IPS DF 4.7 (cell line): ENCODE data around the gene LCE1B.

Experiments
- DNase-seq: peaks from one replicate; pipeline ENCODE4 v3.0.0-alpha.2; 2013; ENCODE audit warnings: low spot score; ENCODE audit errors: extremely low read depth

Gene LCE1B, protein sequence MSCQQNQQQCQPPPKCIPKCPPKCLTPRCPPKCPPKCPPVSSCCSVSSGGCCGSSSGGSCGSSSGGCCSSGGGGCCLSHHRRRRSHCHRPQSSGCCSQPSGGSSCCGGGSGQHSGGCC

GRCh38 chr1:152811671-152812070, at the start of gene LCE1B:
Gene LCE1B (plus strand): TSS chr1:152811971. CDS start chr1:152812447, 476 bp downstream.
- no peak for DNase-seq

GRCh38 chr1:152768847-152769533, 42.8 kb upstream of the LCE1B start:
- DNase-seq, result no peak

DNA sequence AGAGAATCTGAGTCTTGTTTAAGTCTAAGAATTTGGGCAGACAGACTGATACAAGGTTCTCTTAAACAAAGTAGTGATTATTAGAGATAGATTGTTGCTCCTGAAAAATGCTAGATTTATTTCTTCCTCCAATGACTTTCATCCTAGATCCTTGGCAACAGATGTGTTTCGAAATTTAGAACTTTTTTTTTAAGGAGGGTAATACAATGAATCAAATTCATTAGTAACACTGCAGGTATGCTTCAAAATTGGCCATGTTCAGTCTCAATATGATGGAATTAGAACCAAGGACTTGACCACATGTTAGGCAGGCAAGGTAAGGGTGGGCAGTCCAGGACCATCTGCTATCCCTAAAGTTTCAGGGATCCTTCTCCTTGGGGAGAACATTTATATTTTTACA, 41.4 kb upstream of the LCE1B start:
- no peak for DNase-seq

GRCh38 chr1:152774875-152775274, 36.9 kb upstream of the LCE1B start, which contains the start of gene LCE1F:
Gene LCE1F (plus strand): TSS chr1:152775140. CDS start chr1:152776372, 1,232 bp downstream.
- no peak for DNase-seq

- no peak for DNase-seq
Observed at GRCh38 chr1:152776361-152776760, 35.4 kb upstream of the LCE1B start.

DNA sequence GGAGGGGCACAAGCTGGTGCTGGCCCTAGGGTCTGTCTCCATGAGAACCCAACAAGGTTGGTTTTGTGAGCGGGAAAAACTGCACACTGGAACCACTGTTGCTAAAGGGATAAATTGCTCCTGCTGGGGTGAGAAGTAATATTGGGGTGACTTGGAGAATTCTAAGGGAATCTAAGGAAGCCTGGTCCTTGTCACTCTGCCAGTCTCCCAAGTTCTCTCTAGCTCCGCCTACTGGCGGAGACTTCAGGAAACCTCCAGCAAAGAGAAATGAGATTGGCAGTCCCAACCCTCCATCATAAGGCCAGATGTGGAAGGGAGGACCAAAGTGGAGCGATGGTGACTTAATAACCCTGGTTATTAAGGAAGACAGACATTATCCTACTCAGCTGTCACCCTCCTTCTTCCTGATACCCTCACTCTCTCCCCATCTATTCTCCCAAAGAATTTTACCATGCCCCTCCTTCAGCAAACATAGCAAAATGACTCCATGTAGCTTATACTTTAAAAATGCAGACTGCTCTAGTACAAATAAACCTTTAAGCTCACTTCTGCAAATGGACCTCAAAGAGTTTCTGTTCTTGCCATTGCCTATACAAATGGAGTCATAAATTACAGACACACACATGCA, 34.1 kb upstream of the LCE1B start:
- DNase-seq, result no peak

- DNase-seq, result no peak
Observed at GRCh38 chr1:152783095-152783494, 28.7 kb upstream of the LCE1B start.

GRCh38 chr1:152786077-152786476, 25.7 kb upstream of the LCE1B start, which contains the start of gene LCE1E:
Gene LCE1E (plus strand): TSS chr1:152786257. CDS start chr1:152787300, 1,043 bp downstream.
- DNase-seq, result no peak

GRCh38 chr1:152795686-152796085, 16.1 kb upstream of the LCE1B start:
- DNase-seq, result no peak

DNA sequence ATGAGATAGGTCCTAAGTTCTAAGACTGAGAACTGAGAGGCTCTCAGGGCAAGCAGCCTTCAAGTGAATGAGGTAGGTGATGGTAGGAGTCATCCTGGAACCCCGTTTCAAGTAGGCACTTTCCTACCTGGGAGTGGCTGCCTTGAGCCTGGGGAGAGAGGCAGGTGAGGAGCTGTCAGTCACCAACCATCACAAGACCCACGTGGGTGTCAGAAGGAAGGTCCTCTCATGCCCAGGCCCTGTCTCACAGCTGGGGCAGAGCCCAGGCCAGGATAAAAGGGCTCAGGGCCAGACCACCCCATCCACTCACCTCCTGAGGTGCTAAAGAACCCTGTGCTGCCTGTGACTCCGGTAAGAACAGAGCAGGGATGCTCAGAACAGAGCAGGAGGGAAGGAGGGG, 15.3 kb upstream of the LCE1B start, which contains the start of gene LCE1D:
Gene LCE1D, plus strand, starts transcription at position 301 of the 400 bp plus-strand sequence. CDS start 1,074 bp downstream, outside the sequence.
- DNase-seq, result no peak

DNA sequence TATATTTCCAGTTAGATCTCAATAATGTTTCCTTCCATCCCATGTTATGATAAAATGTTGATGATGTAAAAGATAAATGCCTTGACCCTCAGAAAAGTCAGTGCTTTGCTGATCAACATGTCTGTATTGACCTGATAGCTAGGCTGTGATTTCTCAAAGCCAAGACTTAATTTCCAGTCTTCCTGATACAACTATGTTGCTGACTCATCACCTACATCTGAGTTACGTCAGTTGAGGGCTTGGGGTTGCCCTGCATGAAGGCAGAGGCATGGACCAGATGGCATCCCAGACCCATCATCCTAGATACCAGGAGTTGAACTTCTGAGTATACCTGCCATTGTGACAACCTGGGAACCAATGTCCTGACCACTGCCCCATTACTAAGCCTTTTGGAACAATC, 10.4 kb upstream of the LCE1B start:
- DNase-seq, result no peak

- no peak for DNase-seq
Observed at GRCh38 chr1:152806576-152806975, 5.2 kb upstream of the LCE1B start, which contains the start of gene LCE1C. Gene LCE1C (minus strand): TSS chr1:152806651. CDS start chr1:152805478, 1,173 bp downstream.

DNA sequence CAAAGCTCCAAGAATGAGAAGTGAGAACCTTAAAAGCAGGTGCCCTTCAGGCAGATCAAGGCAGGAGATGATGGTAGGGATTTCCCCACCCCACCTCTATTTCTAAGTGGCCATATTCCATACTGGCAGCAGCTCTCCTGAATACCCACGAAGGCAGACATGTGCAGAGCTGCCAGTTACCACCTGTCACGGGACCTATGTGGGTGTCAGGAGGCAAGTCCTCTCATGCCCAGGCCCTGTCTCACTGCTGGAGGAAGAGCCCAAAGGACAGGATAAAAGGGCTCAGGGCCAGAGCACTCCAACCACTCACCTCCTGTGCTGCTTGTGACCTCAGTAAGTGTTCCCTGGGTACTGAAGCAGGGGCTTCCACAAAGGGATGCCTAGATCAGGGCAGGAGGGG, 721 bp upstream of the LCE1B start:
- DNase-seq, result no peak

DNA sequence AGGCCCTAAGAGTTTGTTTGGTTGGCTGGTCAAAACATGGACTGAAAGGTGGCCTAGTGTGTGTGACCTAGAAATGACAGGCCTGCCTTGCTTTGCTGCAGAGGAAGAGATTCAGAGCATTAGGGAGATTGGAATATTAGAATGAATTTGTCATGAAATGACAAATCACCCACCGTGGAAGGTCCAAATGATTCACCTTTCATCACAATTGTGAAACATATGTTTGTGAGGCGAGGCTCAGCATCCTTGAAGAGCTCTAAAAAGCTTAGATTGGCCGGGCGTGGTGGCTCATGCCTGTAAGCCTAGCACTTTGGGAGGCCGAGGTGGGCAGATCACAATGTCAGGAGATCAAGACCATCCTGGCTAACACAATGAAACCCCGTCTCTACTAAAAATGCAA, 5.5 kb downstream of the LCE1B start:
- DNase-seq, result no peak

GRCh38 chr1:152823294-152823693, 11.5 kb downstream of the LCE1B start:
- no peak for DNase-seq

DNA sequence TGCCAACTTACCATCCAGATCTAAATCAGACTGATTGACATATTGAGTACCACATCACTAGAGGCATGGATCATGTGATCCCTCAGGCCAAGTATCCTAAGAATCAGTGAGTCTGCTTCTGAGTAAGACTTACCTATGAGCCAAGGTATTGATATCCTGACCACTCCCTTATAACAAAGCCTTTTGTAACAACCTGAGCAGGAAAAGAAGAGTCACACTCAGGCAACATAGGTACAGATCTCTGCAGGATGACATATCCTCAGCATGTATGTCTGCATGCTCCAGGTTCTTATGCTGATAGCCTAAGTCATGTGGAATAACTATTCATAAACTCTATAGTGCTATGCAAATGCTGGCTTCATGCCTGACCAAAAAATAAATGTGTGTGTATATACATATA, 13.2 kb downstream of the LCE1B start:
- DNase-seq, result no peak

DNA sequence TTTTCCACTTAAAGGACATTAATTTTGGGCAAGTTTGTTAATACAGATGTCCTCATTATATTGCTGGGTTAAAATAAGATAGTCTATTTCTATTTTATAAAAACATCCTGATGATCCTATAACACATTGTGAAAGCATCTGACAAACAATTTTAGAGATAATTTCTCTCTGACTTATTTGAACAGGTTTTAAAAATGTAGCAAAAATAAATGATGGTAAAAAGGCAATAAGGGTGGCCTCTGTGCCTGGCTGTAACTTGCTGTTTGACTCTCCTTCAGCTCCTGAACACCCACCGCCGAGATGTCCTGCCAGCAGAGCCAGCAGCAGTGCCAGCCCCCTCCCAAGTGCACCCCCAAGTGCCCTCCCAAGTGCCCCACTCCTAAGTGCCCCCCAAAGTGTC, 15.4 kb downstream of the LCE1B start, which contains the start of gene LCE1A:
Gene LCE1A, plus strand, starts transcription at position 301 of the 400 bp plus-strand sequence. Its CDS starts 0 bp downstream, at position 301.
- DNase-seq, result no peak

DNA sequence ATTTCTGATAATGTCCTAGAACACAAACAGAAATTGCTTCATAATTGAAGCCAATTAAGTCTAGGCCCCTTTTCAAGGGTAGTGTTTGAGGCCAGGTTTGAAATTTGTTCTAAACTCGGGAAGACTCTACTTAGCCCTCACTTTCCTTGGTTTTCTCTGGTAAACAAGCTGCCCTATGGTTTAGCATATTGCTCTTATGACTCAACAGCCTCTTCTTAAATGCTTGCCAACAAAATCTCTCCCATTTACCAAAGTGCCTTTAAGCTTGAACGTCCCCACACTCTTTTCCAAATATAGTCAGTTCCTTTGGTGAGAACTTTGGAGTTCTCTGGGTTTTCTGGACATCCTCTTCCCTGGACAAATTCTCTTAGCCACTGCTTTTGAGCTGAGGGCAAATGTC, 25.1 kb downstream of the LCE1B start:
- no peak for DNase-seq

- DNase-seq, result no peak
Observed at GRCh38 chr1:152842556-152842955, 30.8 kb downstream of the LCE1B start, which contains the start of gene LCE6A. Gene LCE6A (plus strand): TSS chr1:152842856. CDS start chr1:152843521, 665 bp downstream.

GRCh38 chr1:152855661-152856060, 43.9 kb downstream of the LCE1B start:
- no peak for DNase-seq

DNA sequence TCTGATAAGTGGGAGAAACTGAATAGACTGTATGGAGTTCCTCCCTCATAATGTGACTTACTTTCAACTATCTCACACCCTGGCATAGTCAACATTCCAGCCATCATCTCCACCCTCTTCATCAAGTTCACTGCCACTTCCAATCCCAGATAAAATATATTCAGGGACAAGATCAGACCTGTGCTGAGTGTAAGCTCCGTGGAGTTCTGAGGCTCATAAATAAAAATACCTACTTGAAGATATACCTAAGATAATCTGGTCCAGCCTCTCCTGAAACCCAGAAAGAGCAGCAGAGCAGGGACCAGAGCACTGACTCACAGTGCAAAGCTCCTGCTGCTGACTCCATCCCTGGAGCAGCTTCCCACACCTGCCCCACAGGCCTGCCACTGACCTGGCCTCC, 46.3 kb downstream of the LCE1B start:
- no peak for DNase-seq

DNA sequence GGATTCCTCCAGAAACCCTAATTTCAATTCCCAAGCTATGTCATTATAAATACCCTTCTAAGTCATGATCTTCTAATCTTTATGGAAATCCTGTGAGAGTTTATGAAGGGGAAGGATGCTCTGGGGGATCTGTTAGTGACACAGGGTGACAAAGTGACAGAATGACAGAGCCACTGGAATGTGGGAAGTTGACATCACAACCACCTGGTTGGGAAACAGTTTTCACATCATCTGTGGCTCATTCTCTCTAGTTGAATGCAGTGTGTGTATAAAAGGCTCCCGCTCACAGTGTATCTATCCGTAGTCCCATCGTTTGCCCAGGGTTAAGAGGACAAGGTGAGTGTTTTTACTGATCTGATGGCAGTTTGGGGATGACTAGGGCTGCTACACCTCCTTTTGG, 47.9 kb downstream of the LCE1B start, which contains the start of gene LCE7A:
Gene LCE7A, plus strand, starts transcription at position 301 of the 400 bp plus-strand sequence. CDS start 702 bp downstream, outside the sequence.
- no peak for DNase-seq
